Aorta (tissue), 5 donors: ENCODE results near the gene HMGXB3. TPM values are rescaled to one million over a fixed set of nuclear protein-coding genes. Genes with fewer than 3 reads are reported as not detected.

Source experiments
- ATAC-seq: fragments of 200-7000 bp; cut with Tn5 transposase; one replicate; pipeline ENCODE4 v1.9.1; 2022; ENCODE audit warnings: moderate library complexity; ENCODE audit not compliant: low FRiP score
- DNase-seq, 2 donors: peaks; one replicate each; pipeline ENCODE4 v3.0.0-alpha.2; 2020
- H3K27ac ChIP-seq, 2 donors: one replicate each; pipeline ENCODE4 v1.5.1; 2013; ENCODE audit warnings: low read length in 2 of 2, mild to moderate bottlenecking in 2 of 2, moderate library complexity in 2 of 2, control low read depth in 1 of 2, inconsistent platforms in 1 of 2, low read depth in 1 of 2
- H3K27me3 ChIP-seq, 2 donors: one replicate each; pipeline ENCODE4 v1.6.1; 2013; ENCODE audit warnings: control low read depth in 1 of 2, low read length in 1 of 2, mild to moderate bottlenecking in 1 of 2, moderate library complexity in 1 of 2; ENCODE audit not compliant: insufficient read depth in 2 of 2, control insufficient read depth in 1 of 2
- H3K36me3 ChIP-seq, 2 donors: one replicate each; pipeline ENCODE4 v1.6.1; 2013; ENCODE audit warnings: control low read depth in 1 of 2, low read length in 1 of 2, mild to moderate bottlenecking in 1 of 2; ENCODE audit not compliant: insufficient read depth in 2 of 2, control insufficient read depth in 1 of 2
- H3K4me1 ChIP-seq, 2 donors: one replicate each; pipeline ENCODE4 v1.6.1; 2013; ENCODE audit warnings: low read length in 2 of 2, control low read depth in 1 of 2, mild to moderate bottlenecking in 1 of 2, moderate library complexity in 1 of 2; ENCODE audit not compliant: insufficient read depth in 2 of 2, control insufficient read depth in 1 of 2
- H3K4me3 ChIP-seq, 2 donors: one replicate each; pipeline ENCODE4 v1.5.1; 2013; ENCODE audit warnings: low read length in 2 of 2, control low read depth in 1 of 2, mild to moderate bottlenecking in 1 of 2
- H3K9me3 ChIP-seq: one replicate; pipeline ENCODE4 v1.6.1; 2013; ENCODE audit warnings: mild to moderate bottlenecking, low read length; ENCODE audit not compliant: control insufficient read depth
- WGBS, 2 donors: extraction: QIAGEN DNeasy Blood & Tissue Kit; methylation state at CpG; one replicate each; pipeline ENCODE4 v1.1.7; 2013; 5-methylcytosine and 5-hydroxymethylcytosine counted together
- intact Hi-C, 2 donors: fragments of 100-400 bp; cut with DNase I; formaldehyde crosslinking; loops; one replicate each; pipeline versions ENCODE4 v1.14.2 to v1.15.0; 2022
- polyA plus RNA-seq, 2 donors: library from polyadenylated mRNA; stranded (reverse); fragments of 200-250 nt; gene quantifications; one replicate each; pipeline ENCODE4 v1.2.3, GENCODE V29; 2013
- total RNA-seq, 2 donors: library from RNA; stranded (reverse); fragmentation: NEBNext Ultra II Directional; extraction: Animal tissue kit (Norgen Biotek cat#: 25700); gene quantifications; one replicate each; pipeline ENCODE4 v1.2.1, GENCODE V29; 2021
- donor health status: healthy with polysubstance abuse.
- donor health status: Bipolar disorder and iron deficiency.
- donor health status: DM: no; HTN: no; CAD: no.
- donor health status: DM: no; HTN: no; CAD: no.
- donor health status: DM: yes; HTN: yes; CAD: no.

HMGXB3 gene
- total and polyA plus RNA-seq, 4 donors, result 2.3 to 31.0 (median 22.0) TPM

DNA sequence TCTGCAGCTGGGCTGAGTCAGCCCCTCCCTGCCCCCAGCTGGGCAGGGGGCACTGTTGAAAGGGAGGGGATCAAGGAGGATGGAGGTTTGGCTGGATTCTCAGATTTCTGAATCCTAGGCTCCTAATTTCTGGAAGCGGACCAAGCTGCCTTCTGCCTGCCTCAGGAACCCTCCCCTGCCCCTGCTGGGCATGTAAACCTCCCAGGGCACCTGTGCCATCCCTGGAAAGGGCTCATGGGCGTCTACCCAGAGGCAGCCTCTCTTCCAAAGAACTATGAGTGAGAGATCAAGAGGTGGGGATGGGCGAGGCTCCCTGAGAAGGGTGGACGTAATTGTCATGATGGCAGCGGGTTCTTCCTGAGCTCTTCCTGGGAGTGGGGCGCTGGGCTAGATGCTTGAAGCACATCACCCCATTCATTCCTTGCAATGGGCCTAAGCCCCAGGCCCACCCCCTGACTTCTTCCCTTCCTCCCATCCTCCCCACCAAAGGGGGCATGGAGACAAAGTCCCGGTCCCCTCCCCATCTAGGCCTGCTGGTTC, 64.2 kb downstream of the HMGXB3 start:
- H3K4me1 ChIP-seq, result no peaks in the 10 kb centered on the region
- H3K4me3 ChIP-seq, result no peak overlapping the region
- ATAC-seq (no peak), DNase-seq (no peak)
- H3K27ac ChIP-seq, result no peak overlapping the region
- 86 to 93% methylated on average over 7 of the region's 7 CpGs for WGBS, 2 donors
- no peaks in the 10 kb centered on the region for H3K36me3 ChIP-seq
- no peaks in the 10 kb centered on the region for H3K9me3 ChIP-seq
- H3K27me3 ChIP-seq, result no peaks in the 10 kb centered on the region
- intact Hi-C loops, result no loop called here

- Histone ChIP-seq H3K27ac (no peak overlapping the region), H3K4me3 (no peak overlapping the region), H3K36me3 (no peaks in the 10 kb centered on the region), H3K9me3 (no peaks in the 10 kb centered on the region), H3K27me3 (no peaks in the 10 kb centered on the region), H3K4me1 (no peaks in the 10 kb centered on the region)
- ATAC-seq, result peak; percentile 49
- intact Hi-C loops, result no loop called here
- 73 to 80% methylated on average over 6 of the region's 6 CpGs for WGBS, 2 donors
- DNase-seq, result peak in 1 of 2 donors; percentile 83
These were observed 64.8 kb downstream of the HMGXB3 start for GRCh38 chr5:150065346-150065745.

GRCh38 chr5:150065886-150066285, 65.3 kb downstream of the HMGXB3 start:
- DNase-seq (peak; percentile 76 to 88), ATAC-seq (peak; percentile 75)
- Histone ChIP-seq H3K27ac (no peak overlapping the region), H3K4me3 (no peak overlapping the region), H3K36me3 (no peaks in the 10 kb centered on the region), H3K27me3 (no peaks in the 10 kb centered on the region), H3K4me1 (no peaks in the 10 kb centered on the region), H3K9me3 (no peaks in the 10 kb centered on the region)
- intact Hi-C loops, result no loop called here
- 48 to 64% methylated on average over 10 of the region's 10 CpGs for WGBS, 2 donors

- intact Hi-C loops, result no loop called here
- DNase-seq, result no peak
- no peaks in the 10 kb centered on the region for H3K27me3 ChIP-seq
- no peak overlapping the region for H3K27ac ChIP-seq
- H3K36me3 ChIP-seq, result no peaks in the 10 kb centered on the region
- no peak overlapping the region for H3K4me3 ChIP-seq
- H3K9me3 ChIP-seq, result no peaks in the 10 kb centered on the region
- 94 to 97% methylated on average over 5 of the region's 5 CpGs for WGBS, 2 donors
- no peak for ATAC-seq
- H3K4me1 ChIP-seq, result no peaks in the 10 kb centered on the region
These were observed 65.9 kb downstream of the HMGXB3 start for GRCh38 chr5:150066436-150066835.

DNA sequence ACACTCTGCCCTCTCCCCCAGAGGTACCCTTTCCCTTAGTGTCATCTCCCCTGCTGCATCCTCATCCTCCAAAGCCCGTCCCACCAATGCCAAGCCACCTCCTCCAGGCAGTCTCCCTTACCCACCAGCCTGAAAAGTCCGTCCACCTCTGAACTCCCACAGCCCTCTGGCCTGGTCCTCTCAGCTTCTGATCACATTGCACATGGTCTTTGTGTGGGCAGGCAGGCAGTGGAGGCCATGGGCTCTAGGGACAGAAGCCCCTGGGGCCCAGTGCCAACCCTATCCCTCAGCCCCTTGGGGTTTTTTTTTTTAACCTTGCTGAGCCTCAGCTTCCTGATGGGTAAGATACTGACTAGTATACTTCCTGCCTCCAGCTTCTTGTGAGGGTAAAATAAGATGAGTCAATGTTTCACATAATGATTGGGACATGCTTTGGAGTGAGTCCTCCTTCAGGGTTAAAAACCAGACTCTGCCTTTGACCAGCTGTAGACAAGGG, 66.4 kb downstream of the HMGXB3 start:
- WGBS, 2 donors, result 91 to 93% methylated on average over 2 of the region's 2 CpGs
- Histone ChIP-seq H3K27ac (no peak overlapping the region), H3K27me3 (no peaks in the 10 kb centered on the region), H3K9me3 (no peaks in the 10 kb centered on the region), H3K4me1 (no peaks in the 10 kb centered on the region), H3K36me3 (no peaks in the 10 kb centered on the region), H3K4me3 (no peak overlapping the region)
- DNase-seq (no peak), ATAC-seq (no peak)
- intact Hi-C loops, result no loop called here

GRCh38 chr5:150067405-150067960, 66.9 kb downstream of the HMGXB3 start:
- no peak for DNase-seq
- 91% methylated on average over 6 of the region's 6 CpGs for WGBS, 2 donors
- H3K36me3 ChIP-seq, result no peaks in the 10 kb centered on the region

DNA sequence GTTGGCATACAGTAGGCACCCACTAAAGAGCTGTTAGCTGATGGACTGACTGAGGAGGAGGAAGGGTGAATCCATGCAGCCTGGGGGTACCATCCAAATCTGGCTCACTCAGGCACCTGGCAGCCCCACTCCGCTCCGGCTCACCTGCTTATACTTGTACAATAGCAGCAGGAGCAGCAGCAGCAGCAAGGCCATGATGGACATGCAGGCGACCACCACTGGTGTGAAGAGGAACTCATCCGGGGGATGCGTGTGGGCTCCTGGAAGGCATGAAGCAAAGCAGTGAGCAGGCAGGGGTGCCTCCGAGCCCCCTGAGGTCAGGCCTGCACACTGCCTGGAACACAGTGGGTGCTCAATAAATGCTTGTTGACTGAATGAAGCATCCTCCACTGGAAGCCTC, 67.5 kb downstream of the HMGXB3 start:
- Histone ChIP-seq H3K9me3 (no peaks in the 10 kb centered on the region), H3K27ac (no peak overlapping the region), H3K4me3 (no peak overlapping the region), H3K36me3 (no peaks in the 10 kb centered on the region), H3K4me1 (no peaks in the 10 kb centered on the region), H3K27me3 (no peaks in the 10 kb centered on the region)
- no peak for DNase-seq
- intact Hi-C loops, result no loop called here
- WGBS, 2 donors, result 89 to 96% methylated on average over 6 of the region's 6 CpGs
- ATAC-seq, result no peak

More at GRCh38 chr5:150067405-150067960, 66.9 kb downstream of the HMGXB3 start:
- no peaks in the 10 kb centered on the region for H3K4me1 ChIP-seq
- H3K27ac ChIP-seq, result no peak overlapping the region
- ATAC-seq, result no peak
- no peak overlapping the region for H3K4me3 ChIP-seq
- no peaks in the 10 kb centered on the region for H3K9me3 ChIP-seq
- intact Hi-C loops, result no loop called here
- H3K27me3 ChIP-seq, result no peaks in the 10 kb centered on the region

GRCh38 chr5:150068472-150068871, 67.9 kb downstream of the HMGXB3 start:
- DNase-seq, result no peak
- Histone ChIP-seq H3K9me3 (no peaks in the 10 kb centered on the region), H3K4me3 (no peak overlapping the region), H3K36me3 (no peaks in the 10 kb centered on the region), H3K27ac (no peak overlapping the region), H3K27me3 (no peaks in the 10 kb centered on the region), H3K4me1 (no peaks in the 10 kb centered on the region)
- WGBS, 2 donors, result 65 to 67% methylated on average over 4 of the region's 4 CpGs
- intact Hi-C loops, result no loop called here
- no peak for ATAC-seq

DNA sequence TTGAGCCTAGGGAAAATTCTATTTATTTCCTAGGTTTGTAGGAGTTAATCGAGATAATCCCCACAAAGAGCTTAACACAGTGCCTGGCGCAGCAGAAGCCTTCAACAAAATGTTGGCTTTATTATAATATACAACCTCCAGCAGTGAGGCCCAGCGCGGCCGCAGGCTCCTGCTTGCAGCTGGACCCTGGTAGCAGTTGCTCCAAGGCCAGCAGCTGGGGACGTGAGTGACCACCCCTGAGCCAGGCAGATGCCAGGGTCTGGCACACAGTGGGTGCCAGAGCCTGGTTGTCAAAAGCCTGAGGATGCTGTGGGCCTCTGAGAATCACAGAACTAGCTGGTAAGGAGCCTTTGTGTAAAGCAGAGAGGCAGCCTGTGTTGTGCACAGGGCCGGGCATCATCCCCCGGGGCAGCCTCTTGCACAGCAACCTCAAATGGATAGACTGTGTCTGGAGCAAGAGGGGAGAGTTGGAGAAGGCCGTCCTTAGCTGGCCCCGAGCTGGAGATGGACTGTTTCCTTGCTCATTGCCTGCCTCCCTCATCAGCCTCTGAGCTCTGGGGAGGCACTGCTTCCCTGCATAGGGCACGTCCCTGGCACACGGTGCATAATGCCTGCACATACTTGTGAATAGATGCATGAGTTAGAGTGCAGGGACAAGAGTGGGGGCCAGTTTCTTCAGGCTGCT, 68.6 kb downstream of the HMGXB3 start:
- intact Hi-C loops, result no loop called here

More for the DNA sequence above, 68.6 kb downstream of the HMGXB3 start:
- H3K4me3 ChIP-seq, result no peak overlapping the region
- no peaks in the 10 kb centered on the region for H3K36me3 ChIP-seq
- DNase-seq (no peak), ATAC-seq (no peak)
- 85 to 86% methylated on average over 12 of the region's 12 CpGs for WGBS, 2 donors
- no peaks in the 10 kb centered on the region for H3K9me3 ChIP-seq
- no peaks in the 10 kb centered on the region for H3K4me1 ChIP-seq
- no peaks in the 10 kb centered on the region for H3K27me3 ChIP-seq
- no peak overlapping the region for H3K27ac ChIP-seq
